Kidney epithelial cell (primary cell): ENCODE data around the gene MTHFR. TPM values are rescaled to one million over a fixed set of nuclear protein-coding genes. Genes with fewer than 3 reads are reported as not detected.

Experiments
- DNase-seq: peaks from one replicate; pipeline ENCODE4 v3.0.0-alpha.2; 2010; ENCODE audit warnings: low read depth
- H3K27me3 ChIP-seq: 2 replicates; pipeline ENCODE4 v1.6.0; 2011; ENCODE audit warnings: low read length; ENCODE audit not compliant: control insufficient read depth, insufficient read depth
- H3K36me3 ChIP-seq: 2 replicates; pipeline ENCODE4 v1.5.1; 2011; ENCODE audit warnings: low read length; ENCODE audit not compliant: control insufficient read depth, insufficient read depth
- H3K4me3 ChIP-seq: 2 replicates; pipeline ENCODE4 v1.5.1; 2011; ENCODE audit warnings: low read depth, mild to moderate bottlenecking, control low read depth, low read length
- CTCF ChIP-seq: IDR thresholded peaks from 2 replicates; pipeline ENCODE4 v1.5.1; 2011; ENCODE audit warnings: mild to moderate bottlenecking, moderate library complexity, low read length, control low read depth, inconsistent platforms; ENCODE audit not compliant: insufficient read depth, poor library complexity, severe bottlenecking
- total RNA-seq: library from RNA; depleted of rRNA; stranded (reverse); fragments of >200 nt; gene quantifications from 2 replicates; pipeline ENCODE4 v1.2.3, GENCODE V29; 2015

MTHFR gene
- total RNA-seq, 1 donor from 2014 or later = 26.6 TPM

- peaks cover 1% of the 10 kb centered on the region for H3K36me3 ChIP-seq
- no peak overlapping the region for H3K4me3 ChIP-seq
- no peak for TF ChIP-seq CTCF
- no peak for DNase-seq
- H3K27me3 ChIP-seq = no peaks in the 10 kb centered on the region
Measured at GRCh38 chr1:11783556-11783955, 22.2 kb downstream of the MTHFR start.

- Histone ChIP-seq H3K36me3 (peaks cover 1% of the 10 kb centered on the region), H3K4me3 (no peak overlapping the region), H3K27me3 (no peaks in the 10 kb centered on the region)
- no peak for DNase-seq
- TF ChIP-seq CTCF = no peak
Measured at GRCh38 chr1:11782127-11782708, 23.5 kb downstream of the MTHFR start.

- no peak for TF ChIP-seq CTCF
Measured at GRCh38 chr1:11781297-11781696, 24.5 kb downstream of the MTHFR start.

GRCh38 chr1:11780380-11781147 is 25.2 kb downstream of the MTHFR start:
- H3K27me3 ChIP-seq = no peaks in the 10 kb centered on the region
- TF ChIP-seq CTCF = no peak
- H3K4me3 ChIP-seq = no peak overlapping the region
- peaks cover 1% of the 10 kb centered on the region for H3K36me3 ChIP-seq
- no peak for DNase-seq

More at GRCh38 chr1:11781297-11781696, 24.5 kb downstream of the MTHFR start:
- DNase-seq = no peak
- peaks cover 1% of the 10 kb centered on the region for H3K36me3 ChIP-seq
- no peak overlapping the region for H3K4me3 ChIP-seq
- H3K27me3 ChIP-seq = no peaks in the 10 kb centered on the region

GRCh38 chr1:11779715-11780379 is 25.9 kb downstream of the MTHFR start:
- Histone ChIP-seq H3K27me3 (no peaks in the 10 kb centered on the region), H3K36me3 (peaks cover 1% of the 10 kb centered on the region), H3K4me3 (no peak overlapping the region)
- no peak for TF ChIP-seq CTCF
- no peak for DNase-seq
